Nephron progenitor cell (in vitro differentiated cells): Measurements from ENCODE around the gene GTF2F2.

Experiments
- DNase-seq: peaks from one replicate; pipeline ENCODE4 v3.0.0; 2021
- H3K27ac Mint-ChIP-seq: 2 replicates; pipeline ENCODE4 v1.8.0; 2021; ENCODE audit warnings: mild to moderate bottlenecking, moderate library complexity, mixed read lengths
- H3K27me3 Mint-ChIP-seq: 2 replicates; pipeline ENCODE4 v1.8.0; 2021; ENCODE audit warnings: mild to moderate bottlenecking, low read depth, mixed read lengths; ENCODE audit not compliant: poor library complexity
- H3K36me3 Mint-ChIP-seq: 2 replicates; pipeline ENCODE4 v1.8.0; 2021; ENCODE audit warnings: low read depth, mixed read lengths
- H3K4me1 Mint-ChIP-seq: 2 replicates; pipeline ENCODE4 v1.8.0; 2021; ENCODE audit warnings: mixed read lengths
- H3K4me3 Mint-ChIP-seq: 2 replicates; pipeline ENCODE4 v1.8.0; 2021; ENCODE audit warnings: mild to moderate bottlenecking, moderate library complexity, mixed read lengths
- H3K9me3 Mint-ChIP-seq: 2 replicates; pipeline ENCODE4 v1.8.0; 2021; ENCODE audit warnings: mild to moderate bottlenecking, moderate library complexity, mixed read lengths
- TF ChIP-seq, protein P1 (sequence below): fragments of 200-600 bp; sonication (generic); IDR thresholded peaks from 2 replicates; pipeline ENCODE4 v1.5.0; 2021; ENCODE audit warnings: antibody characterized with exemption

GTF2F2 gene

DNA sequence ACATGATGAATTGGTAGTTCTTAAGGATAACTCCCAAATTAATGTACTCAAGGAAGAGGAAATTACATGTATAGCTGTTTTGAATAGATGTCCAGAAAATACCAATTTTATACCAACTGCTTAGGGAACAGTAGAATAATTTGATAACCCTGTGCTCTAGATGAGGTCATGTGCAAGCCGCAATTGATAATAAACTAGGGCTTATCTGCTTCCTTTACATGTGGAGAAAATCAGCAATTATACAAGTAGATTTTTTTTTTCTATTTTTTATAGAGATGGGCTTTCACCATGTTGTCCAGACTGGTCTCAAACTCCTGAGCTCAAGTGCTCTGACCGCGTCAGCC, 211.4 kb downstream of the GTF2F2 start:
- H3K4me1 Mint-ChIP-seq, result peaks cover 34% of the 10 kb centered on the region

DNA sequence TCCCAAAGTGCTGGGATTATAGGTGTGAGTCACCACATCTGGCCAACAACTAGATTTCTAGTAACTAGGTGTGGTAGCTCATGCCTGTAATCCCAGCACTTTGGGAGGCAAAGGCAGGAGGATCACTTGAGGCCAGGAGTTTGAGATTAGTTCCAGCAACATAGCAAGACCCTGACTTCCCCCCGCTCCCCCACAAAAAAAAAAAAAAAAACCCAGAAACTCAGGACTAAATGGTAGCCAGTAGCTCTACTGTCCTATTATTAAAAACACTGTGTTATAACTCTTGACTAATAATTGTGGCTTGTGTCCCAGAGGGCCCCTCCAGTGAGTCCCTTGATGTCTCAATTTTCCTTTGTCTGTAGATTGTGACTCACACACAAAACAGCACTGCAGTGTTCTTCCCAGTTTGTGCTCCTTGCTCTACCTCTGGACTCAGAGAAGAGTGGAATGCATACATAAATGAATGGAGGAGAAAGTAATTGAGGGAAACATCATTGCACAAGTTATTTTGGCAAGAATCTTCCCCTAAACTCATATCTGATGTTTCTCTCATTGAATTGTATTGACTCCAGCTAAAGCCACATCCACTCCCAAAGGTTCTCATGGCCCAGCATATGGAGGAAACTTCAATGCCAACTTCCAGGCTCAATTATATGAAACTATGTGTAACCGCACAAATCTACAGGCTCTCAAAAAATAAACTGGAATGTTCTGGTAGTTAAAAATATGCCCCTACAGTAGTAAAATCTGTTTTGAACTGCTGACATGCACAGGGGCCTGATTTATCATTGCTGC, 211.9 kb downstream of the GTF2F2 start:
- Mint-ChIP-seq H3K27me3 (no peaks in the 10 kb centered on the region), H3K27ac (peak overlapping the region; percentile 54), H3K9me3 (no peaks in the 10 kb centered on the region), H3K4me1 (peaks cover 38% of the 10 kb centered on the region), H3K36me3 (peaks cover 27% of the 10 kb centered on the region), H3K4me3 (no peak overlapping the region)
- TF ChIP-seq, protein P1, sequence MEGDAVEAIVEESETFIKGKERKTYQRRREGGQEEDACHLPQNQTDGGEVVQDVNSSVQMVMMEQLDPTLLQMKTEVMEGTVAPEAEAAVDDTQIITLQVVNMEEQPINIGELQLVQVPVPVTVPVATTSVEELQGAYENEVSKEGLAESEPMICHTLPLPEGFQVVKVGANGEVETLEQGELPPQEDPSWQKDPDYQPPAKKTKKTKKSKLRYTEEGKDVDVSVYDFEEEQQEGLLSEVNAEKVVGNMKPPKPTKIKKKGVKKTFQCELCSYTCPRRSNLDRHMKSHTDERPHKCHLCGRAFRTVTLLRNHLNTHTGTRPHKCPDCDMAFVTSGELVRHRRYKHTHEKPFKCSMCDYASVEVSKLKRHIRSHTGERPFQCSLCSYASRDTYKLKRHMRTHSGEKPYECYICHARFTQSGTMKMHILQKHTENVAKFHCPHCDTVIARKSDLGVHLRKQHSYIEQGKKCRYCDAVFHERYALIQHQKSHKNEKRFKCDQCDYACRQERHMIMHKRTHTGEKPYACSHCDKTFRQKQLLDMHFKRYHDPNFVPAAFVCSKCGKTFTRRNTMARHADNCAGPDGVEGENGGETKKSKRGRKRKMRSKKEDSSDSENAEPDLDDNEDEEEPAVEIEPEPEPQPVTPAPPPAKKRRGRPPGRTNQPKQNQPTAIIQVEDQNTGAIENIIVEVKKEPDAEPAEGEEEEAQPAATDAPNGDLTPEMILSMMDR, result no peak
- DNase-seq, result no peak

More for the DNA sequence above, 211.4 kb downstream of the GTF2F2 start:
- Mint-ChIP-seq H3K9me3 (no peaks in the 10 kb centered on the region), H3K27me3 (no peaks in the 10 kb centered on the region), H3K4me3 (no peak overlapping the region), H3K36me3 (peaks cover 21% of the 10 kb centered on the region), H3K27ac (no peak overlapping the region)
- TF ChIP-seq, protein P1, result no peak
- DNase-seq, result no peak

DNA sequence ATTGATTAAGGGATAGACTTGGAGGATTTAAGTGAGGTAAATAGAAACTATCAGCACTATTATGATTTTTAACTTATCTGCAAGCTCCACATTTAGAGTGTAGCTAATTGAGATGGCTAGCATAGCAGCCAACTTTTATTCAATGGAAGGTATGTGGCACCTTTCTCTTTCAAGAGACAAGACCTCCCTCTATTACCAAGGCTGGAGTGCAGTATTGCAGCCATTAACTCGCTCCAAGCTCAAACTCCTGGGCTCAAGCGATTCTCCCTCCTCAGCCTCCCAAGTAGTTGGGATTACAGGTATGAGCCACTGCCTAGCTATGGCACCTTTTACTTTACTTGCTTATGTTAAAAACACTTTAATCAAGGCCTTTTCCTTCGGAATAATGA, 212.5 kb downstream of the GTF2F2 start:
- H3K27ac Mint-ChIP-seq, result peak overlapping the region; percentile 54

DNA sequence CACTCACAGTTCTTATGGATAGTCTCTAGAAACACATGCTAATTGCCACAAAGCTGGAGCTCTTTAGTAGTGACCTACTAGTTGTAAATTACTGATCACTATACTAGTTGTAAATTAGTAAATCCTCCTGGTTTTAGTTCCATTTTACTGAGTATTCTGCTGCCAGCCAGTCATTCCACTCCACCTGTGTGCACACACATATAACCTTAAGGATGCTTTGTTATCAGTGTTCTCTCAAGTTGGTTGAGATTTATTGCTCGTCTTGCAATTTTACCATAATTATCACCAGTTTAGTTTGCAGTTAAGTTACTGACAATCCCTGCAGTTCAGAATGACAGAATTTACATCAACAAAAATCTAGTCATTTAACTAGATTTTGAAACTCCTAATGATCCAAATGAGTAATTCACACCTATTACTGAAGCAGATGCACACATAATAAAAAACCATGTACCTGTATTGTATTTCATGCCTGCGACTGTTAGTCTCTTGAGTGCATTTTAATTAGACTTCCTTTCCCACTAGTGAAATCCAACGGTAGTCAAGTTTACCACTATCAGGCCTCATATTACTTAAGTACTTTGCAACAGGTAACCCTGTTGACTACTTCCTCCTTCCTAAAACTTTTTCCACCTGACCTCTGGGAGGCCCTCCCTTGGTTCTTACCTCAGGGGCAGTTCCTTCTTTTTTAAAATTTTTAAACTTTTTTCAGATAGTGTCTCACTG, 213.1 kb downstream of the GTF2F2 start:
- no peaks in the 10 kb centered on the region for H3K9me3 Mint-ChIP-seq
- no peak for DNase-seq
- peaks cover 37% of the 10 kb centered on the region for H3K36me3 Mint-ChIP-seq
- no peaks in the 10 kb centered on the region for H3K27me3 Mint-ChIP-seq
- peaks cover 41% of the 10 kb centered on the region for H3K4me1 Mint-ChIP-seq
- H3K4me3 Mint-ChIP-seq, result no peak overlapping the region
- TF ChIP-seq, protein P1, result no peak
- no peak overlapping the region for H3K27ac Mint-ChIP-seq

More for the DNA sequence above, 212.5 kb downstream of the GTF2F2 start:
- TF ChIP-seq, protein P1, result no peak
- DNase-seq, result no peak
- peaks cover 35% of the 10 kb centered on the region for H3K4me1 Mint-ChIP-seq
- no peaks in the 10 kb centered on the region for H3K27me3 Mint-ChIP-seq
- H3K4me3 Mint-ChIP-seq, result no peak overlapping the region
- H3K36me3 Mint-ChIP-seq, result peaks cover 33% of the 10 kb centered on the region
- no peaks in the 10 kb centered on the region for H3K9me3 Mint-ChIP-seq
